HepG2 (cell line): ENCODE data around the gene TALDO1. TPM values are rescaled to one million over a fixed set of nuclear protein-coding genes. Genes with fewer than 3 reads are reported as not detected.

ENCODE experiments used
- ATF7 ChIP-seq, 2 experiments: fragments of 450-650 bp in 1 of 2; sonication (generic) in 1 of 2; formaldehyde crosslinking in 1 of 2; IDR thresholded peaks; 2 replicates each; pipeline versions ENCODE4 v1.4.0 to v1.6.1; 2016 to 2020; ENCODE audit warnings: antibody characterized with exemption in 1 of 2, mild to moderate bottlenecking in 1 of 2, missing genetic modification reagents in 1 of 2
- CBX5 ChIP-seq: sonication (generic); formaldehyde crosslinking; IDR thresholded peaks from 2 replicates; pipeline ENCODE4 v1.4.0; 2020; ENCODE audit warnings: missing genetic modification reagents, borderline replicate concordance
- DMAP1 ChIP-seq: IDR thresholded peaks from 2 replicates; pipeline ENCODE4 v1.6.1; 2016
- FOXJ3 ChIP-seq: sonication (generic); formaldehyde crosslinking; IDR thresholded peaks from 2 replicates; pipeline ENCODE4 v1.4.0; 2020; ENCODE audit warnings: missing genetic modification reagents, mild to moderate bottlenecking, borderline replicate concordance
- LCORL ChIP-seq, 2 experiments: fragments of 450-650 bp in 1 of 2; sonication (generic) in 1 of 2; formaldehyde crosslinking in 1 of 2; IDR thresholded peaks; 2 replicates each; pipeline versions ENCODE4 v1.5.0 to v1.6.1; 2017 to 2020; ENCODE audit warnings: antibody characterized with exemption in 1 of 2, missing genetic modification reagents in 1 of 2
- MYNN ChIP-seq: sonication (generic); formaldehyde crosslinking; IDR thresholded peaks from 2 replicates; pipeline ENCODE4 v1.4.0; 2020; ENCODE audit warnings: mild to moderate bottlenecking, low read depth, missing genetic modification reagents
- NR2F1 ChIP-seq, 2 experiments: fragments of 450-650 bp in 1 of 2; formaldehyde crosslinking in 1 of 2; IDR thresholded peaks; 2 replicates each; pipeline versions ENCODE4 v1.5.0 to v1.6.1; 2016 to 2020; ENCODE audit warnings: mild to moderate bottlenecking in 1 of 2, missing compliant biosample characterization in 1 of 2, missing genetic modification reagents in 1 of 2, moderate library complexity in 1 of 2
- PHF5A ChIP-seq: IDR thresholded peaks from one replicate; pipeline ENCODE4 v1.6.1; 2018; ENCODE audit warnings: low read depth, missing genetic modification reagents; ENCODE audit not compliant: unreplicated experiment
- PRDM10 ChIP-seq: sonication (generic); formaldehyde crosslinking; IDR thresholded peaks from 2 replicates; pipeline ENCODE4 v1.4.0; 2020; ENCODE audit warnings: low read depth, missing genetic modification reagents
- SETDB1 ChIP-seq: sonication (generic); formaldehyde crosslinking; IDR thresholded peaks from 2 replicates; pipeline ENCODE4 v1.5.1; 2020; ENCODE audit warnings: missing genetic modification reagents, mild to moderate bottlenecking, borderline replicate concordance
- STAT6 ChIP-seq: sonication (generic); formaldehyde crosslinking; IDR thresholded peaks from 2 replicates; pipeline ENCODE4 v1.4.0; 2020; ENCODE audit warnings: missing genetic modification reagents, mild to moderate bottlenecking, borderline replicate concordance
- TEF ChIP-seq: sonication (generic); formaldehyde crosslinking; IDR thresholded peaks from 2 replicates; pipeline ENCODE4 v1.5.0; 2020; ENCODE audit warnings: missing genetic modification reagents
- XRCC5 ChIP-seq: fragments of 200-400 bp; formaldehyde crosslinking; optimal IDR thresholded peaks from 2 replicates; pipeline ENCODE3; 2017; ENCODE audit warnings: mild to moderate bottlenecking, low read length
- ZNF235 ChIP-seq: sonication (generic); formaldehyde crosslinking; IDR thresholded peaks from 2 replicates; pipeline ENCODE4 v1.8.1; 2023; ENCODE audit warnings: mild to moderate bottlenecking, missing genetic modification reagents, borderline replicate concordance
- ZNF281 ChIP-seq: sonication (generic); formaldehyde crosslinking; IDR thresholded peaks from 2 replicates; pipeline ENCODE4 v1.4.0; 2020; ENCODE audit warnings: missing genetic modification reagents, borderline replicate concordance
- ZNF331 ChIP-seq: sonication (generic); formaldehyde crosslinking; IDR thresholded peaks from 2 replicates; pipeline ENCODE4 v1.4.0; 2020; ENCODE audit warnings: missing genetic modification reagents
- ZNF737 ChIP-seq: sonication (generic); formaldehyde crosslinking; IDR thresholded peaks from 2 replicates; pipeline ENCODE4 v1.5.0; 2020; ENCODE audit warnings: missing genetic modification reagents, mild to moderate bottlenecking, borderline replicate concordance
- polyA plus RNA-seq, 8 experiments: library from polyadenylated mRNA; depleted of rRNA in 3 of 8; stranded (reverse) in 7 of 8; unstranded in 1 of 8; fragments of >200 nt; fragmentation: Illumina TruSeq in 4 of 8; extraction: Trizol in 4 of 8; gene quantifications; 2 replicates each; pipeline versions ENCODE4 v1.2.1 to v1.2.3, GENCODE V29; 2011 to 2016; ENCODE audit warnings: low read depth in 4 of 8, missing spikeins in 1 of 8, mixed read lengths in 1 of 8; ENCODE audit not compliant: insufficient read depth in 1 of 8
- total RNA-seq, 5 experiments: library from RNA; depleted of rRNA; stranded (reverse); fragments of >200 nt; fragmentation: Illumina TruSeq; extraction: Trizol; gene quantifications; 2 replicates each; pipeline ENCODE4 v1.2.3, GENCODE V29; 2016; ENCODE audit warnings: low read depth in 1 of 5

Gene TALDO1
- total and polyA plus RNA-seq, 2 of the 13 experiments (the other 11 are each of a cell fraction or from before 2014, with no cell fraction given), result 107 to 240 TPM

- TF ChIP-seq ZNF281 (CRISPR knock-in tag) (no peak), PHF5A (CRISPR knock-in tag) (no peak), CBX5 (no peak), NR2F1 (CRISPR knock-in tag; IDR thresholded peaks at IDR 0.05) (no peak), FOXJ3 (CRISPR knock-in tag) (no peak), ZNF737 (CRISPR knock-in tag) (no peak), XRCC5 (no peak), ZNF331 (CRISPR knock-in tag) (no peak), MYNN (CRISPR knock-in tag) (no peak), ZNF235 (no peak), SETDB1 (no peak), LCORL (IDR thresholded peaks at IDR 0.05) (no peak), LCORL (CRISPR knock-in tag; IDR thresholded peaks at IDR 0.05) (0 out of 2 replicates have a peak, but pooled peaks have one; percentile 37), STAT6 (CRISPR knock-in tag) (no peak), ATF7 (IDR thresholded peaks at IDR 0.05) (no peak), ATF7 (CRISPR knock-in tag; IDR thresholded peaks at IDR 0.05) (no peak; the same call in 1 of the 2 replicates), TEF (CRISPR knock-in tag) (0 out of 2 replicates have a peak, but pooled peaks have one; percentile 40), DMAP1 (peak; percentile 34; the same call in 1 of the 2 replicates), PRDM10 (CRISPR knock-in tag) (no peak)
These were observed 30.3 kb downstream of the TALDO1 start, which contains the start of gene GATD1 (continued) for GRCh38 chr11:777288-778255.
